Neutrophil (primary cell): ENCODE measurements around the gene SZT2.

Source experiments
- H3K27ac ChIP-seq: fragments of 200-600 bp; sonication (generic); 2 replicates; pipeline ENCODE4 v1.5.1; 2016; ENCODE audit warnings: mild to moderate bottlenecking, moderate library complexity
- H3K27me3 ChIP-seq: fragments of 200-600 bp; sonication (generic); 2 replicates; pipeline ENCODE4 v1.6.0; 2016; ENCODE audit warnings: mild to moderate bottlenecking
- H3K36me3 ChIP-seq: fragments of 200-600 bp; sonication (generic); 2 replicates; pipeline ENCODE4 v1.5.1; 2017
- H3K4me1 ChIP-seq, 2 experiments: fragments of 200-600 bp in 1 of 2; sonication (generic) in 1 of 2; 1 replicate in 1 of 2; 2 replicates in 1 of 2; pipeline versions ENCODE4 v1.5.1 to v1.6.1; 2013 to 2016; ENCODE audit warnings: low read depth in 1 of 2, low read length in 1 of 2, mild to moderate bottlenecking in 1 of 2, moderate library complexity in 1 of 2; ENCODE audit not compliant: control insufficient read depth in 1 of 2, insufficient read depth in 1 of 2
- H3K4me3 ChIP-seq, 2 experiments: fragments of 200-600 bp in 1 of 2; sonication (generic) in 1 of 2; 1 replicate in 1 of 2; 2 replicates in 1 of 2; pipeline ENCODE4 v1.5.1; 2013 to 2016; ENCODE audit warnings: low read depth in 1 of 2, low read length in 1 of 2, mild to moderate bottlenecking in 1 of 2, moderate library complexity in 1 of 2
- H3K9me3 ChIP-seq: fragments of 200-600 bp; sonication (generic); 2 replicates; pipeline ENCODE4 v1.5.1; 2016
- CTCF ChIP-seq: fragments of 200-600 bp; sonication (generic); IDR thresholded peaks from 2 replicates; pipeline ENCODE4 v1.5.1; 2016; ENCODE audit warnings: antibody characterized with exemption

SZT2 gene

GRCh38 chr1:43441894-43442637 is 52.4 kb downstream of the SZT2 start:
- no peak for TF ChIP-seq CTCF
- Histone ChIP-seq H3K4me3 (no peak overlapping the region), H3K36me3 (peaks cover 100% of the 10 kb centered on the region)

GRCh38 chr1:43442756-43443155 is 53.1 kb downstream of the SZT2 start:
- H3K9me3 ChIP-seq = no peaks in the 10 kb centered on the region
- no peak for TF ChIP-seq CTCF
- no peaks in the 10 kb centered on the region for H3K27me3 ChIP-seq
- peaks cover 100% of the 10 kb centered on the region for H3K36me3 ChIP-seq
- no peak overlapping the region for H3K27ac ChIP-seq
- H3K4me1 ChIP-seq = no peaks in the 10 kb centered on the region
- H3K4me3 ChIP-seq = no peak overlapping the region

More at GRCh38 chr1:43441894-43442637, 52.4 kb downstream of the SZT2 start:
- Histone ChIP-seq H3K9me3 (no peaks in the 10 kb centered on the region), H3K4me1 (no peaks in the 10 kb centered on the region), H3K27me3 (no peaks in the 10 kb centered on the region), H3K27ac (no peak overlapping the region)

GRCh38 chr1:43443197-43443946 is 53.7 kb downstream of the SZT2 start:
- peaks cover 100% of the 10 kb centered on the region for H3K36me3 ChIP-seq
- no peaks in the 10 kb centered on the region for H3K27me3 ChIP-seq
- no peak for TF ChIP-seq CTCF
- no peak overlapping the region for H3K27ac ChIP-seq
- H3K4me1 ChIP-seq = no peaks in the 10 kb centered on the region
- H3K4me3 ChIP-seq = no peak overlapping the region
- no peaks in the 10 kb centered on the region for H3K9me3 ChIP-seq

- no peak for TF ChIP-seq CTCF
- H3K27ac ChIP-seq = no peak overlapping the region
- H3K4me1 ChIP-seq = no peaks in the 10 kb centered on the region
- no peaks in the 10 kb centered on the region for H3K27me3 ChIP-seq
- no peak overlapping the region for H3K4me3 ChIP-seq
- H3K36me3 ChIP-seq = peaks cover 100% of the 10 kb centered on the region
- H3K9me3 ChIP-seq = no peaks in the 10 kb centered on the region
Observed at GRCh38 chr1:43444151-43444828, 54.6 kb downstream of the SZT2 start.

GRCh38 chr1:43444836-43445235 is 55.1 kb downstream of the SZT2 start:
- Histone ChIP-seq H3K27ac (no peak overlapping the region), H3K9me3 (no peaks in the 10 kb centered on the region), H3K4me1 (no peaks in the 10 kb centered on the region), H3K4me3 (no peak overlapping the region), H3K27me3 (no peaks in the 10 kb centered on the region), H3K36me3 (peaks cover 100% of the 10 kb centered on the region)
- TF ChIP-seq CTCF = no peak
